DND-41 (cell line): ENCODE results near the gene ABCC9.

ENCODE experiments used
- EZH2 ChIP-seq: IDR thresholded peaks from 3 replicates; pipeline ENCODE4 v1.6.1; 2012; ENCODE audit warnings: borderline replicate concordance, low read depth, mild to moderate bottlenecking, moderate library complexity, low read length, inconsistent platforms; ENCODE audit not compliant: severe bottlenecking
- TF ChIP-seq, protein P1 (sequence below): IDR thresholded peaks from 2 replicates; pipeline ENCODE4 v1.5.1; 2012; ENCODE audit warnings: borderline replicate concordance, low read length, moderate library complexity, mild to moderate bottlenecking; ENCODE audit not compliant: poor library complexity, severe bottlenecking; ENCODE audit errors: extremely low read depth

DNA sequence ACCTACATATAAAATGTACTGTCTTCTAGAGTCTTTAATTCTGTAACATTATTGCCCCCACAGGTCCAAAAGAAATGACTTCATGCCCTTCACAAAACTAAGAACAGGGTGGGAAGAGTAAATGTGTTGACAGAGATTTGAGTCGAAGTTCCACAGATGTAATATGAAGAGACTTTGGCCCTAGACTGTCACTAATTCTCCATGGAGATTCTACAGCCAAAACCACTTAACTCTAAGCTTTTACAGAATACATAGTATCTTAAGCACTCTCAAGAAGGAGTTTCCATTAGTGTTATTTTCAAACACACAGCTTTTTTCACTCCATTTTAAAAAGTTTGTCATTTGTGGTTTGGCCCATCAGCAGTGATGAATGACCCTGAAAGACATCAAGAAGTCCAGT is 56.3 kb downstream of the ABCC9 start:
- TF ChIP-seq, protein P1, sequence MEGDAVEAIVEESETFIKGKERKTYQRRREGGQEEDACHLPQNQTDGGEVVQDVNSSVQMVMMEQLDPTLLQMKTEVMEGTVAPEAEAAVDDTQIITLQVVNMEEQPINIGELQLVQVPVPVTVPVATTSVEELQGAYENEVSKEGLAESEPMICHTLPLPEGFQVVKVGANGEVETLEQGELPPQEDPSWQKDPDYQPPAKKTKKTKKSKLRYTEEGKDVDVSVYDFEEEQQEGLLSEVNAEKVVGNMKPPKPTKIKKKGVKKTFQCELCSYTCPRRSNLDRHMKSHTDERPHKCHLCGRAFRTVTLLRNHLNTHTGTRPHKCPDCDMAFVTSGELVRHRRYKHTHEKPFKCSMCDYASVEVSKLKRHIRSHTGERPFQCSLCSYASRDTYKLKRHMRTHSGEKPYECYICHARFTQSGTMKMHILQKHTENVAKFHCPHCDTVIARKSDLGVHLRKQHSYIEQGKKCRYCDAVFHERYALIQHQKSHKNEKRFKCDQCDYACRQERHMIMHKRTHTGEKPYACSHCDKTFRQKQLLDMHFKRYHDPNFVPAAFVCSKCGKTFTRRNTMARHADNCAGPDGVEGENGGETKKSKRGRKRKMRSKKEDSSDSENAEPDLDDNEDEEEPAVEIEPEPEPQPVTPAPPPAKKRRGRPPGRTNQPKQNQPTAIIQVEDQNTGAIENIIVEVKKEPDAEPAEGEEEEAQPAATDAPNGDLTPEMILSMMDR, result no peak
- TF ChIP-seq EZH2, result no peak
